ENCODE data around the gene KCNJ1. TPM values are rescaled to one million over a fixed set of nuclear protein-coding genes. Genes with fewer than 3 reads are reported as not detected.

Gene KCNJ1
- total RNA-seq, 2 experiments from 2014 or later = 0.06 to 0.11 TPM

DNA sequence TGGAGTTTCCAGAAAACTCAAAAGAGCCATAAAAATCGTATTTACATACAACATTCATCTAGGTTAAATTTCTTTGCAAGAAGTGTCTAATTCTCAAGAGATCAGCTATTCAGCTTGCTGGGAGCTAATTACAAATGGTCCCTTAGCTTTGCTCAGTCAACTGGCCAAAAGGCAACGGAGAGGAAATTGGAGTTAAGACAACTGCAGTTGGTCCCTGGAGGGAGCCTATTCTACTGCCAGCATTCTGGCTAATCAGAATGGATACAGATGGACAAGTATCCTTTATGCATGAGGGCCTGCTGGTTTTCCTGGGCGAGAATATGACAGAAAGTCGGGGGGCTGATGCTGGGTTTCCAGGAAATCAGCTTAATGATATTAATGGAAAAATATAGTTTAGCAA lies 45.5 kb downstream of the KCNJ1 start:
- no peaks in the 10 kb centered on the region for H3K9me3 ChIP-seq (ENCODE audit: low read length)
- no peak overlapping the region for H3K4me2 ChIP-seq (ENCODE audit: low read length)
- no peaks in the 10 kb centered on the region for H3K4me1 ChIP-seq (ENCODE audit: insufficient read depth, low read length, poor library complexity, severe bottlenecking)
- TF ChIP-seq, protein P1, sequence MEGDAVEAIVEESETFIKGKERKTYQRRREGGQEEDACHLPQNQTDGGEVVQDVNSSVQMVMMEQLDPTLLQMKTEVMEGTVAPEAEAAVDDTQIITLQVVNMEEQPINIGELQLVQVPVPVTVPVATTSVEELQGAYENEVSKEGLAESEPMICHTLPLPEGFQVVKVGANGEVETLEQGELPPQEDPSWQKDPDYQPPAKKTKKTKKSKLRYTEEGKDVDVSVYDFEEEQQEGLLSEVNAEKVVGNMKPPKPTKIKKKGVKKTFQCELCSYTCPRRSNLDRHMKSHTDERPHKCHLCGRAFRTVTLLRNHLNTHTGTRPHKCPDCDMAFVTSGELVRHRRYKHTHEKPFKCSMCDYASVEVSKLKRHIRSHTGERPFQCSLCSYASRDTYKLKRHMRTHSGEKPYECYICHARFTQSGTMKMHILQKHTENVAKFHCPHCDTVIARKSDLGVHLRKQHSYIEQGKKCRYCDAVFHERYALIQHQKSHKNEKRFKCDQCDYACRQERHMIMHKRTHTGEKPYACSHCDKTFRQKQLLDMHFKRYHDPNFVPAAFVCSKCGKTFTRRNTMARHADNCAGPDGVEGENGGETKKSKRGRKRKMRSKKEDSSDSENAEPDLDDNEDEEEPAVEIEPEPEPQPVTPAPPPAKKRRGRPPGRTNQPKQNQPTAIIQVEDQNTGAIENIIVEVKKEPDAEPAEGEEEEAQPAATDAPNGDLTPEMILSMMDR (conservative IDR thresholded peaks at IDR 0.05; ENCODE audit: low read length) = no peak
- no peak for TF ChIP-seq EZH2phosphoT487 (IDR thresholded peaks at IDR 0.05; ENCODE audit: borderline replicate concordance, low read depth, low read length)
- no peak overlapping the region for H3K27ac ChIP-seq (ENCODE audit: low read depth, low read length, poor library complexity, severe bottlenecking)
- no peak for DNase-seq (ENCODE audit: low spot score)
- no peaks in the 10 kb centered on the region for H4K20me1 ChIP-seq (ENCODE audit: insufficient read depth, low read length)
- POLR2A ChIA-PET = interaction anchor here (0.7 to 1.1 kb wide), 2 partner anchors 11 to 993 kb away, joined by 3 read pairs; no protein-coding TSS in a partner anchor
- H3K79me2 ChIP-seq (ENCODE audit: insufficient read depth, low read depth, low read length) = no peaks in the 10 kb centered on the region
- CTCF ChIA-PET (ENCODE audit: unreplicated experiment) = no interaction called here
- no peak overlapping the region for H2AFZ ChIP-seq (ENCODE audit: low read length)
- BruUV-seq (replicated peaks) = no TSS peak
- no peaks in the 10 kb centered on the region for H3K9me2 ChIP-seq (ENCODE audit: insufficient read depth, low read length)
- intact Hi-C loops (cut with micrococcal nuclease; ENCODE audit: unreplicated experiment) = no loop called here
- no peak overlapping the region for H3K4me3 ChIP-seq (ENCODE audit: low read depth, low read length, poor library complexity, severe bottlenecking)
- H3K36me3 ChIP-seq (ENCODE audit: insufficient read depth, low read length) = no peaks in the 10 kb centered on the region

DNA sequence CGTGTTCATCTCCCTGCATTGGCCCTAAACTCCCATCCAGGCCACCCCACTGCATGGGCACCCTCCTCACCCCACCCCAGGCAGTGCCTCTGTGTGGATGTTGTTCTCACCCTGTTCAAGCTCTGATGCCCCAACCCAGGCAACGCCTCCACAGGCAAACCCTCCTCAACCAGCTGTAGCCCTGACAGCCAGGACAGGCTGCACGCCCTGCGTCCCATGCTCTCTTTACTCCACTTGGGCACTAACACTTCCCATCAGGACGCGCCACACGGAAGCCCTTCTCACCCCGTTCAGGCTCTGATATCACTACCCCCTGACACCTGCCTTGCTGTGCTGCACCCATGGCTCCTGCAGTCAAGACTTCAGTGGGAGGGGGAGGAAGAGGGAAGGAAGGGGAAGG lies 47.9 kb downstream of the KCNJ1 start:
- Histone ChIP-seq H3K27ac (ENCODE audit: low read depth, low read length, poor library complexity, severe bottlenecking) (no peak overlapping the region), H3K9me3 (ENCODE audit: low read length) (no peaks in the 10 kb centered on the region), H2AFZ (ENCODE audit: low read length) (no peak overlapping the region), H4K20me1 (ENCODE audit: insufficient read depth, low read length) (no peaks in the 10 kb centered on the region), H3K79me2 (ENCODE audit: insufficient read depth, low read depth, low read length) (no peaks in the 10 kb centered on the region), H3K4me3 (ENCODE audit: low read depth, low read length, poor library complexity, severe bottlenecking) (no peak overlapping the region), H3K4me2 (ENCODE audit: low read length) (no peak overlapping the region), H3K9me2 (ENCODE audit: insufficient read depth, low read length) (no peaks in the 10 kb centered on the region), H3K36me3 (ENCODE audit: insufficient read depth, low read length) (no peaks in the 10 kb centered on the region), H3K4me1 (ENCODE audit: insufficient read depth, low read length, poor library complexity, severe bottlenecking) (no peaks in the 10 kb centered on the region)
- CTCF ChIA-PET (ENCODE audit: unreplicated experiment) = no interaction called here
- TF ChIP-seq EZH2phosphoT487 (IDR thresholded peaks at IDR 0.05; ENCODE audit: borderline replicate concordance, low read depth, low read length) = no peak
- TF ChIP-seq, protein P1 (conservative IDR thresholded peaks at IDR 0.05; ENCODE audit: low read length) = no peak
- POLR2A ChIA-PET = no interaction called here
- intact Hi-C loops (cut with micrococcal nuclease; ENCODE audit: unreplicated experiment) = no loop called here
- no TSS peak for BruUV-seq (replicated peaks)
- no peak for DNase-seq (ENCODE audit: low spot score)

GRCh38 chr11:128814856-128815705 lies 52.0 kb downstream of the KCNJ1 start:
- no peak overlapping the region for H3K4me3 ChIP-seq (ENCODE audit: low read depth, low read length, poor library complexity, severe bottlenecking)
- BruUV-seq (replicated peaks) = no TSS peak
- no peaks in the 10 kb centered on the region for H3K9me2 ChIP-seq (ENCODE audit: insufficient read depth, low read length)
- no peaks in the 10 kb centered on the region for H3K4me1 ChIP-seq (ENCODE audit: insufficient read depth, low read length, poor library complexity, severe bottlenecking)
- intact Hi-C loops (cut with micrococcal nuclease; ENCODE audit: unreplicated experiment) = no loop called here
- no peak overlapping the region for H3K4me2 ChIP-seq (ENCODE audit: low read length)
- peaks cover 33% of the 10 kb centered on the region for H3K36me3 ChIP-seq (ENCODE audit: insufficient read depth, low read length)
- no peaks in the 10 kb centered on the region for H3K79me2 ChIP-seq (ENCODE audit: insufficient read depth, low read depth, low read length)
- H4K20me1 ChIP-seq (ENCODE audit: insufficient read depth, low read length) = no peaks in the 10 kb centered on the region
- H2AFZ ChIP-seq (ENCODE audit: low read length) = no peak overlapping the region
- TF ChIP-seq, protein P1 (conservative IDR thresholded peaks at IDR 0.05; ENCODE audit: low read length) = no peak
- TF ChIP-seq EZH2phosphoT487 (IDR thresholded peaks at IDR 0.05; ENCODE audit: borderline replicate concordance, low read depth, low read length) = no peak
- ChIA-PET CTCF (ENCODE audit: unreplicated experiment) (no interaction called here), POLR2A (no interaction called here)
- no peak for DNase-seq (ENCODE audit: low spot score)
- H3K9me3 ChIP-seq (ENCODE audit: low read length) = no peaks in the 10 kb centered on the region
- H3K27ac ChIP-seq (ENCODE audit: low read depth, low read length, poor library complexity, severe bottlenecking) = no peak overlapping the region
